ENCODE results near the gene HAND1.

HAND1 gene

GRCh38 chr5:154449786-154450185 is 28.2 kb downstream of the HAND1 start:
- DNase-seq = no peak

- no peak for DNase-seq
These were observed 30.8 kb downstream of the HAND1 start for GRCh38 chr5:154447089-154447725.

- DNase-seq = peak; percentile 37
These were observed 31.6 kb downstream of the HAND1 start for GRCh38 chr5:154446195-154447088.

GRCh38 chr5:154445422-154446194 is 32.4 kb downstream of the HAND1 start, which contains the start of gene SAP30L:
TSS of gene SAP30L (plus strand) at chr5:154445997. CDS start at chr5:154446605, 608 bp downstream.
- DNase-seq = peak; percentile 96

- peak; percentile 25 for DNase-seq
These were observed 33.2 kb downstream of the HAND1 start for GRCh38 chr5:154444556-154445421.

GRCh38 chr5:154442801-154443200 is 35.2 kb downstream of the HAND1 start:
- DNase-seq = no peak

- DNase-seq = no peak
These were observed 37.5 kb downstream of the HAND1 start for GRCh38 chr5:154440540-154440939.

- DNase-seq = no peak
These were observed 40.6 kb downstream of the HAND1 start for GRCh38 chr5:154437281-154437965.

GRCh38 chr5:154435226-154435625 is 42.8 kb downstream of the HAND1 start:
- no peak for DNase-seq

GRCh38 chr5:154430961-154431630 is 46.9 kb downstream of the HAND1 start:
- DNase-seq = no peak

- DNase-seq = no peak
These were observed 47.6 kb downstream of the HAND1 start for GRCh38 chr5:154430466-154430865.

GRCh38 chr5:154429341-154429740 is 48.7 kb downstream of the HAND1 start:
- no peak for DNase-seq

GRCh38 chr5:154428208-154428607 is 49.8 kb downstream of the HAND1 start:
- no peak for DNase-seq
